ENCODE measurements around the gene POLR1C.
A peak's percentile ranks its signal among the peaks of the same experiment; 100 is the strongest.

Gene POLR1C

GRCh38 chr6:43516697-43517504 is at the start of gene POLR1C, which contains the start of gene YIPF3 (continued):
- TF ChIP-seq OSR2 (tag by site-specific recombination; IDR thresholded peaks at IDR 0.05) = no peak
- peak; percentile 88 for TF ChIP-seq ZNF561 (tag by site-specific recombination; IDR thresholded peaks at IDR 0.05; ENCODE audit: borderline replicate concordance)
- TF ChIP-seq ZNF132 (tag by site-specific recombination; IDR thresholded peaks at IDR 0.05; ENCODE audit: borderline replicate concordance) = no peak
- 0 out of 2 replicates have a peak, but pooled peaks have one; percentile 9 for TF ChIP-seq IKZF3 (tag by site-specific recombination; IDR thresholded peaks at IDR 0.05)
- no peak for TF ChIP-seq BCL11A (tag by site-specific recombination; IDR thresholded peaks at IDR 0.05; ENCODE audit: low read depth)
- TF ChIP-seq ZNF426 (tag by site-specific recombination; IDR thresholded peaks at IDR 0.05) = no peak
- TF ChIP-seq ZNF398 (tag by site-specific recombination; IDR thresholded peaks at IDR 0.05) = no peak
- TF ChIP-seq ZBTB7A (tag by site-specific recombination; IDR thresholded peaks at IDR 0.05; ENCODE audit: low read depth) = no peak
- TF ChIP-seq ZNF280D (tag by site-specific recombination; IDR thresholded peaks at IDR 0.05) = peak; percentile 27; the same call in 1 of the 2 replicates
- TF ChIP-seq ZSCAN16 (tag by site-specific recombination; IDR thresholded peaks at IDR 0.05) = no peak
- TF ChIP-seq PRDM10 (tag by site-specific recombination; IDR thresholded peaks at IDR 0.05) = peak; percentile 77; the same call in 1 of the 2 replicates
- TF ChIP-seq, protein P1, sequence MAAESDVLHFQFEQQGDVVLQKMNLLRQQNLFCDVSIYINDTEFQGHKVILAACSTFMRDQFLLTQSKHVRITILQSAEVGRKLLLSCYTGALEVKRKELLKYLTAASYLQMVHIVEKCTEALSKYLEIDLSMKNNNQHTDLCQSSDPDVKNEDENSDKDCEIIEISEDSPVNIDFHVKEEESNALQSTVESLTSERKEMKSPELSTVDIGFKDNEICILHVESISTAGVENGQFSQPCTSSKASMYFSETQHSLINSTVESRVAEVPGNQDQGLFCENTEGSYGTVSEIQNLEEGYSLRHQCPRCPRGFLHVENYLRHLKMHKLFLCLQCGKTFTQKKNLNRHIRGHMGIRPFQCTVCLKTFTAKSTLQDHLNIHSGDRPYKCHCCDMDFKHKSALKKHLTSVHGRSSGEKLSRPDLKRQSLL (tag by site-specific recombination; IDR thresholded peaks at IDR 0.05) = no peak
- TF ChIP-seq ZNF239 (tag by site-specific recombination; IDR thresholded peaks at IDR 0.05) = no peak
- peak; percentile 92 for TF ChIP-seq YY2 (tag by site-specific recombination; IDR thresholded peaks at IDR 0.05)
- TF ChIP-seq ZNF341 (tag by site-specific recombination; IDR thresholded peaks at IDR 0.05; ENCODE audit: low read depth) = no peak; the same call in 1 of the 2 replicates
- no peak for TF ChIP-seq CTCF (tag by site-specific recombination; IDR thresholded peaks at IDR 0.05)
- peak; percentile 38; the same call in 1 of the 2 replicates for TF ChIP-seq ZBTB17 (tag by site-specific recombination; IDR thresholded peaks at IDR 0.05)
- no peak for TF ChIP-seq ZNF140 (tag by site-specific recombination; IDR thresholded peaks at IDR 0.05)
- peak; percentile 82 for TF ChIP-seq ZXDB (tag by site-specific recombination; IDR thresholded peaks at IDR 0.05)
- TF ChIP-seq ZBTB11 (tag by site-specific recombination; conservative IDR thresholded peaks at IDR 0.05; ENCODE audit: low read depth) = peak; percentile 98
- no peak for TF ChIP-seq ZNF623 (tag by site-specific recombination; IDR thresholded peaks at IDR 0.05)
- TF ChIP-seq ZNF133 (tag by site-specific recombination; IDR thresholded peaks at IDR 0.05) = no peak
- peak; percentile 83; the same call in 1 of the 2 replicates for TF ChIP-seq YY1 (tag by site-specific recombination; IDR thresholded peaks at IDR 0.05)
